ENCODE measurements around the gene SS18L1.
A peak's percentile ranks its signal among the peaks of the same experiment; 100 is the strongest.

Gene SS18L1

DNA sequence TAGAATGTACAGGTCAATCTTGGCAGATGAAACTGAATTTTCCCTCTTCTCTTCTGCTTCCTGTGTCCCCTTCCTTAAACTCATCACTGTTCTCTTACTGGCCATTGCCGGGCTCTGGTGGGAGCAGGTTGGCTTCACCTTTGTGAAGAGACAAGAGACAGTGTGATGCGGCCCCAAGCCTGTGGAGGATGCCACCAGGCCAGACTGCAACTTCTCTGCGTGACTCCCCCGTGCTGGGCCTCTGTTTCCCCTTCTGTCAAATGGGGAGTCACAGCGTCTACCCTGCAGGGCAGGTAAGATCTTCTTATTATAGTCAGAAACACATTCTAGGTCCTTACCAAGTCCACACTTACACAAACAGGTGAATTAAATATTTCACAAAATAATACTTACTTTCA, 23.2 kb upstream of the SS18L1 start:
- no peak for DNase-seq (ENCODE audit: low read depth in 3 of 3)

- no peak for DNase-seq (ENCODE audit: low read depth in 3 of 3)
Measured at GRCh38 chr20:62120990-62121775, 22.4 kb upstream of the SS18L1 start.

GRCh38 chr20:62121776-62122653, 21.6 kb upstream of the SS18L1 start, which contains the start of gene LSM14B:
LSM14B (plus strand) TSS chr20:62122475; CDS start chr20:62122667, 192 bp downstream.
- DNase-seq (ENCODE audit: low read depth in 3 of 3) = peak; percentile 91 to 98 (median 95)

- peak in 1 of 3 experiments; percentile 47 for DNase-seq (ENCODE audit: low read depth in 3 of 3)
Measured at GRCh38 chr20:62122654-62123449, 20.7 kb upstream of the SS18L1 start.

- no peak for DNase-seq (ENCODE audit: low read depth in 3 of 3)
Measured at GRCh38 chr20:62123450-62124118, 20.0 kb upstream of the SS18L1 start.

- DNase-seq (ENCODE audit: low read depth in 3 of 3) = no peak
Measured at GRCh38 chr20:62126141-62126540, 17.4 kb upstream of the SS18L1 start.

GRCh38 chr20:62127799-62128198, 15.8 kb upstream of the SS18L1 start:
- DNase-seq (ENCODE audit: low read depth in 3 of 3) = no peak

- DNase-seq (ENCODE audit: low read depth in 3 of 3) = no peak
Measured at GRCh38 chr20:62128502-62128901, 15.1 kb upstream of the SS18L1 start.

- DNase-seq (ENCODE audit: low read depth in 3 of 3) = no peak
Measured at GRCh38 chr20:62129731-62130531, 13.6 kb upstream of the SS18L1 start.

- DNase-seq (ENCODE audit: low read depth in 3 of 3) = no peak
Measured at GRCh38 chr20:62131560-62132320, 11.8 kb upstream of the SS18L1 start.

DNA sequence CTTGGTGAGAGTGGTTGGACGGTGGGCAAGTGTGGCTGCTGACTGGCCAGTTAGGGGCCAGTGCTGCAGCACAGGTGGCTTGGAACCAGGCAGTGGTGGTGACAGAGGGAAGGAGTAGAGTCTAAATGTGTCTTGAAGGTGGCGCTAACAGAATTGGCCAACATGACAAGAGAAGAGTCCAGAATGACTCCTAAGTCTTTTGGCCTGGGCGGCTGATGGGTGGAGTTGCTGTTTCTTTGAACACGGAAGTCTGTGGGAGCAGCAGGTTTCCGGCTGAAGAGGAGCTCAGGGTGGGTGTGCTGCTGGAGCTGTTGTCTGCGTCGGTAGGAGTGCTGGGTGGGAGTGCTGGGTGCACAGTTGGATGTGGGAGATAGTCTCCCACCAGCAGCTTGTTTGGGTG, 11.1 kb upstream of the SS18L1 start:
- no peak for DNase-seq (ENCODE audit: low read depth in 3 of 3)

- DNase-seq (ENCODE audit: low read depth in 3 of 3) = no peak
Measured at GRCh38 chr20:62133051-62133845, 10.3 kb upstream of the SS18L1 start.

GRCh38 chr20:62133864-62134263, 9.7 kb upstream of the SS18L1 start:
- DNase-seq (ENCODE audit: low read depth in 3 of 3) = no peak

DNA sequence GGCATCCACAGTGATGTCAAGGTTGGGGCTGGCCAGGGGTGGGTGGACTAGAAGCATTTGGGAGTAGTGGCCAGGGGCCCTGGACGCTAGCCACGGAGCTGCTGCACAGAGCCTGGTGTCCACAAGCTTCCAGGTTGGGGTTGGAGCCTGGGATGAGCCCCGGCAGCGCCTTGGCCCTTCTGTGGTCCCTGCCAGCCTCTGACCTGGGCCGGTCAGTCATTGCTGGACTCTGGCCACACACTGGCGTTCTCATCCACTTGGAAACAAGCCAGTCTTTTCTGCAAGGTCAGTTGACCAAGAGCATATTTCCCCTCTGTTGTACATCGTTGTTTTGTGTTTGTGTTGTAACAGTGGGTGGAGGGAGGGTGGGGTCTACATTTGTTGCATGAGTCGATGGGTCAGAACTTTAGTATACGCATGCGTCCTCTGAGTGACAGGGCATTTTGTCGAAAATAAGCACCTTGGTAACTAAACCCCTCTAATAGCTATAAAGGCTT, 8.8 kb upstream of the SS18L1 start:
- DNase-seq (ENCODE audit: low read depth in 3 of 3) = no peak

DNA sequence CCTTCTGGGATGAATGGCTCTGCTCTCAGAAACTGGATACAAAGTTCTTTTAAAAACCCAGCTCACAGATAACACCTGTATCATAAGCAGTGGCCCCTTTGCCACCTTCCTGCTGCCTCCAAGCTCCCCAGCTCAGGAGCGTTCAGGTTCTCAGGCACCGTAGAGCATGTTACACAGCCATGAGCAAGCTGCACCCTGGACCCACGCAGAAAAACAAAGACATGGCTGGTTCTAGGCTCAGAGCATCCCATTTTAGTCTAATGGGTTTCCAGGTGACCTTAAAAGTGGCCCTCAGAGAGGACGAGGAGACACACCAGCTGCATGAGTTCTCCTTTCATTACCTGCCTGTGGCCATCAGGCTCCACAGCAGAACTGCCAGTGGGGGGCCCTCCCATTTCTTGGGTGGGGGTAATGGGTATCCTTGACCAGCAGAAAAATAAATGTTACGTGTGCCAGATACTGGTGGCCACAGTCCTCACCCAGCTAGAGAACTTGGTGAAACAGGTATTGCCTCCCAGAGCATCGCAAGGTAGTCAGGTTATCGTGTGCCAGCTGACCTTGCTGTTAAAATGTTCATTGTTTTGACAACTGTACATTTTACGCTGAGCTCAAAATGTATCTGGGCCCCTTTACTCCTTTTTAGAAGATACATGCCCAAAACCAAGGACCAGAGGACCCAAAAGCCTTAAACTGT, 7.8 kb upstream of the SS18L1 start:
- no peak for DNase-seq (ENCODE audit: low read depth in 3 of 3)

DNA sequence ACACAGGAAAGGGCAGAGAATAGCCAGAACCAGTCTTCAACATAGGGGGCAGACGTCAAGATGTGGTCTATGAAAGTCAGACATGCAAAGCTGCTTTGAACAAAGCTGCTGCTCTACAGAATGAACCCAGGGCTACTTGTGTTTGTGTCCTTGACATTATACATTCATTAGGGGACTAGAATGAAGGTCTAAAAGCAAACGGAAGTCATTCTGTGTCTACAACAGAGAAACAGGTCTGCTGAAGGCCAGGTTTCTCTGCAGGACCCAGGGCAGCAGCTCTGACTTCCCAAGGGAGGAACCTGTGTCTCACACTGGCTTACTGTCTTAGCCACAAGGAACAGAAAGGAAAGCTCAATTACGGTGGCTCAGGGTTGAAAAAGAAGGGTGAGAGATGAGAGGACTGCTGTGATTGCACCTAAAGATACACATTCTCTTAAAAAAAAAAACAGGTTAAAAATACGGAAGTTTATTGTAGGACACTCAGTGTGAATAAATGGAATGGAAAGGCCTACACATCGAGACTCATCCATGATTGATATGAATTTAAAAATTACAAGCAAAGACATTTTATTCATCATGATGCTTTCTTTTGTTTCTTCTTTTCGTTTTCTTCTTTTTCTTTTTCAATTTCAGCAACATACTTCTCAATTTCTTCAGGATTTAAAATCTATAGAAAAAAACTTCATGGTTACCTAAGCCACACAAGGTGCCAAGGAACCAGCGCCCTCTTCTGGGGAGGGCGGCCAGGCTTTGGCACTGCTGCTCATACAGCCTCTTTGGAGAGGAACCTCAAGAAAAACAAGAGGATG, 7.1 kb upstream of the SS18L1 start:
- DNase-seq (ENCODE audit: low read depth in 3 of 3) = peak in 1 of 3 experiments; percentile 51

GRCh38 chr20:62137092-62137384, 6.5 kb upstream of the SS18L1 start:
- no peak for DNase-seq (ENCODE audit: low read depth in 3 of 3)
